CD14-positive monocyte (primary cell): ENCODE data around the gene KCTD13. TPM values are rescaled to one million over a fixed set of nuclear protein-coding genes. Genes with fewer than 3 reads are reported as not detected.

Experiments
- DNase-seq, 3 donors: peaks; one replicate each; pipeline ENCODE4 v3.0.0-alpha.2; 2011 to 2022
- H2AFZ ChIP-seq: 2 replicates; pipeline ENCODE4 v1.6.0; 2012; ENCODE audit warnings: mild to moderate bottlenecking, low read depth, low read length, inconsistent platforms; ENCODE audit not compliant: insufficient read depth, poor library complexity, severe bottlenecking
- H3K27ac ChIP-seq, 2 donors: 1 replicate in 1 of 2; 2 replicates in 1 of 2; pipeline ENCODE4 v1.5.1; 2012 to 2013; ENCODE audit warnings: low read length in 2 of 2, control low read depth in 1 of 2, inconsistent platforms in 1 of 2, low read depth in 1 of 2, mild to moderate bottlenecking in 1 of 2
- H3K27me3 ChIP-seq, 2 donors: one replicate each; pipeline versions ENCODE4 v1.6.0 to v1.6.1; 2011 to 2013; ENCODE audit warnings: low read length in 2 of 2; ENCODE audit not compliant: control insufficient read depth in 2 of 2, insufficient read depth in 2 of 2
- H3K36me3 ChIP-seq, 2 donors: replicated peaks in 1 of 2; 1 replicate in 1 of 2; 2 replicates in 1 of 2; pipeline versions ENCODE4 v1.5.1 to v1.6.1; 2012 to 2013; ENCODE audit warnings: low read length in 2 of 2, control low read depth in 1 of 2, inconsistent platforms in 1 of 2, mild to moderate bottlenecking in 1 of 2; ENCODE audit not compliant: insufficient read depth in 2 of 2, control insufficient read depth in 1 of 2
- H3K4me1 ChIP-seq, 2 donors: 1 replicate in 1 of 2; 2 replicates in 1 of 2; pipeline versions ENCODE4 v1.5.1 to v1.6.1; 2012 to 2013; ENCODE audit warnings: low read length in 2 of 2, control low read depth in 1 of 2, inconsistent platforms in 1 of 2, mild to moderate bottlenecking in 1 of 2, moderate library complexity in 1 of 2; ENCODE audit not compliant: insufficient read depth in 2 of 2, control insufficient read depth in 1 of 2
- H3K4me2 ChIP-seq: replicated peaks from 2 replicates; pipeline ENCODE3; 2012; ENCODE audit warnings: low read length, moderate library complexity, mild to moderate bottlenecking; ENCODE audit not compliant: poor library complexity, severe bottlenecking; ENCODE audit errors: extremely low read depth
- H3K4me3 ChIP-seq, 3 experiments: fragments of 200-600 bp in 1 of 3; sonication (generic) in 1 of 3; replicated peaks in 1 of 3; 1 replicate in 2 of 3; 2 replicates in 1 of 3; pipeline ENCODE4 v1.5.1; 2011 to 2013; ENCODE audit warnings: low read length in 3 of 3, mild to moderate bottlenecking in 3 of 3, control low read depth in 2 of 3, low read depth in 2 of 3, inconsistent platforms in 1 of 3, moderate library complexity in 1 of 3
- H3K79me2 ChIP-seq: 2 replicates; pipeline ENCODE4 v1.6.0; 2012; ENCODE audit warnings: mild to moderate bottlenecking, control low read depth, inconsistent platforms, low read length, moderate library complexity; ENCODE audit not compliant: insufficient read depth
- H3K9ac ChIP-seq: 2 replicates; pipeline ENCODE4 v1.6.0; 2017; ENCODE audit warnings: low read length, mild to moderate bottlenecking; ENCODE audit not compliant: insufficient read depth, poor library complexity, severe bottlenecking
- H3K9me3 ChIP-seq, 2 donors: replicated peaks in 1 of 2; 1 replicate in 1 of 2; 2 replicates in 1 of 2; pipeline versions ENCODE4 v1.5.1 to v1.6.1; 2012 to 2013; ENCODE audit warnings: low read length in 2 of 2, control low read depth in 1 of 2; ENCODE audit not compliant: control insufficient read depth in 1 of 2, insufficient read depth in 1 of 2
- H4K20me1 ChIP-seq: 2 replicates; pipeline ENCODE4 v1.6.0; 2012; ENCODE audit warnings: mild to moderate bottlenecking, low read length, control low read depth, moderate library complexity; ENCODE audit not compliant: insufficient read depth
- H3K27ac Mint-ChIP-seq, 7 donors: one replicate each; pipeline ENCODE4 v1.8.0; 2020; ENCODE audit warnings: mild to moderate bottlenecking in 7 of 7, mixed read lengths in 7 of 7, moderate library complexity in 6 of 7, inconsistent platforms in 2 of 7
- H3K27me3 Mint-ChIP-seq, 3 donors: one replicate each; pipeline ENCODE4 v1.8.0; 2021 to 2022; ENCODE audit warnings: low read depth in 3 of 3, mild to moderate bottlenecking in 3 of 3, mixed read lengths in 3 of 3, moderate library complexity in 3 of 3, inconsistent platforms in 1 of 3
- H3K36me3 Mint-ChIP-seq, 2 donors: one replicate each; pipeline ENCODE4 v1.8.0; 2020; ENCODE audit warnings: mixed read lengths in 2 of 2, inconsistent platforms in 1 of 2, mild to moderate bottlenecking in 1 of 2
- H3K4me1 Mint-ChIP-seq: one replicate; pipeline ENCODE4 v1.8.0; 2020; ENCODE audit warnings: mild to moderate bottlenecking, mixed read lengths
- H3K4me3 Mint-ChIP-seq, 2 donors: one replicate each; pipeline ENCODE4 v1.8.0; 2020; ENCODE audit warnings: mild to moderate bottlenecking in 2 of 2, mixed read lengths in 2 of 2, moderate library complexity in 1 of 2
- H3K9me3 Mint-ChIP-seq, 7 donors: one replicate each; pipeline ENCODE4 v1.8.0; 2020 to 2022; ENCODE audit warnings: mixed read lengths in 7 of 7, mild to moderate bottlenecking in 6 of 7, moderate library complexity in 6 of 7, inconsistent platforms in 2 of 7
- CTCF ChIP-seq: fragments of 200-600 bp; IDR thresholded peaks from one replicate; pipeline ENCODE4 v1.8.0; 2022; ENCODE audit warnings: antibody characterized with exemption, mild to moderate bottlenecking
- WGBS: methylation state at CpG from one replicate; pipeline ENCODE4 v1.1.5; 2013; ENCODE audit warnings: missing lambda C conversion rate; ENCODE audit not compliant: insufficient coverage; 5-methylcytosine and 5-hydroxymethylcytosine counted together
- intact Hi-C, 2 donors: fragments of 100-400 bp; cut with micrococcal nuclease; formaldehyde crosslinking; loops; one replicate each; pipeline versions ENCODE4 v1.15.0 to v1.15.1; 2023
- polyA plus RNA-seq, 3 donors: library from polyadenylated mRNA; depleted of rRNA in 1 of 3; unstranded in 2 of 3; stranded (reverse) in 1 of 3; fragments of 300-500 nt in 2 of 3; fragments of >200 nt in 1 of 3; fragmentation: Illumina TruSeq in 2 of 3; gene quantifications; 1 replicate in 2 of 3; 2 replicates in 1 of 3; pipeline ENCODE4 v1.2.3, GENCODE V29; 2012 to 2021

KCTD13 gene
- polyA plus RNA-seq, 3 donors, result 4.0 to 36.6 (median 4.7) TPM

DNA sequence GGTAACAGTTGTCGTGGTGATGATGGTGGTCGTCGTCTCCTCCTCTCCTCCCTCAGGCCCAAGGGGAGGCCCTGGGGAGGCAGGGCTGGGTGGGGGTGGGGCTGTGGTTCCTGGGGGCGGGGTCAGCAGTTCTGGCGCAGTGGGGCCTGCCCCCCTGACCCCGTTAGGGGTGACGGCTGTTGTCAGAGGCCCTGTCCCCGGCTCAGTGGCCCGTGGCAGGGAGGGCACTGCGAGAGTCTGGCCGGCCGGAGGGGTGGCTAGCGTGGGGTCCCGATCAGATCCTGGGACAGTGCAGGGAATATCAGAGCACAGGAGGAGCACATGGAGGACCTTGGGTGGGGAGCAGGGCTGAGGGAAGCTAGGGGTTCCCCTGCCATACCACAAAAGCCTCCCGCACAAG is 29.2 kb downstream of the KCTD13 start:
- no peaks in the 10 kb centered on the region for H3K36me3 Mint-ChIP-seq
- Histone ChIP-seq H3K9me3 (peaks cover 0 to 4% of the 10 kb centered on the region in 2 donors), H3K27me3 (peaks cover 12 to 38% of the 10 kb centered on the region in 2 donors), H3K9ac (no peak overlapping the region), H2AFZ (no peak overlapping the region), H3K4me2 (no peak overlapping the region), H3K36me3 (no peaks in the 10 kb centered on the region), H4K20me1 (peaks cover 3% of the 10 kb centered on the region), H3K27ac (no peak overlapping the region), H3K4me3 (no peak overlapping the region), H3K4me1 (peaks cover 17 to 25% of the 10 kb centered on the region in 2 donors), H3K79me2 (no peaks in the 10 kb centered on the region)
- peaks cover 27 to 46% (median 35%) of the 10 kb centered on the region in 3 donors for H3K27me3 Mint-ChIP-seq
- 46% methylated on average over 7 of the region's 15 CpGs for WGBS
- peaks cover 0 to 7% (median 2%) of the 10 kb centered on the region in 7 donors for H3K9me3 Mint-ChIP-seq
- no peak for TF ChIP-seq CTCF
- H3K27ac Mint-ChIP-seq, result no peak overlapping the region
- no peak overlapping the region for H3K4me3 Mint-ChIP-seq
- no peak for DNase-seq
- H3K4me1 Mint-ChIP-seq, result peaks cover 17% of the 10 kb centered on the region
- intact Hi-C loops, result no loop called here

DNA sequence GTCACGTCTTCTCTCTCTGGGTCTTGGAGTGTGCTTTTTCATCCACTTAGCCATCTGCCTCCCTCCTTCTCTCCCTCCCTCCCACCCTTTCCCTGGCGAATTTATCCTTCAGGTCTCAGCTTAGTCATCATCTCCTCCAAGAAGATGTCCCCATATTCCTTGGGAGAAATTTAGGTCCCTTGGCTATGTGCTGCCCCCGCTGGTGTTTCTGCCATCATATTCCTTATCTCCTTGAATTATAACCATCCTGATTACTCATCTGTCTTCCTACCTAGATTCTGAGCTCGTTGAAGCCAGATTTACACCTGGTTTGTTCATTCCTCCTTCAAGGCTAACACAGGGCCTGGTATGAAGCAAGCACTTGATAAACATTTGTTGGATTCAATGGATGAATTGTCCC is 31.7 kb downstream of the KCTD13 start:
- TF ChIP-seq CTCF, result no peak

More for the DNA sequence above, 31.7 kb downstream of the KCTD13 start:
- Mint-ChIP-seq H3K4me1 (peaks cover 12% of the 10 kb centered on the region), H3K4me3 (no peak overlapping the region), H3K27ac (no peak overlapping the region), H3K27me3 (peaks cover 23 to 29% (median 26%) of the 10 kb centered on the region in 3 donors), H3K9me3 (peaks cover 0 to 5% (median 2%) of the 10 kb centered on the region in 7 donors), H3K36me3 (no peaks in the 10 kb centered on the region)
- H3K9me3 ChIP-seq, result peaks cover 0 to 4% of the 10 kb centered on the region in 2 donors
- H3K4me1 ChIP-seq, result peaks cover 12 to 20% of the 10 kb centered on the region in 2 donors
- H3K36me3 ChIP-seq, result no peaks in the 10 kb centered on the region
- no peaks in the 10 kb centered on the region for H3K79me2 ChIP-seq
- peaks cover 10 to 22% of the 10 kb centered on the region in 2 donors for H3K27me3 ChIP-seq
- intact Hi-C loops, result no loop called here
- no peak overlapping the region for H3K27ac ChIP-seq
- H3K4me2 ChIP-seq, result no peak overlapping the region
- no peak for DNase-seq
- no peaks in the 10 kb centered on the region for H4K20me1 ChIP-seq
- 95% methylated on average over 3 of the region's 4 CpGs for WGBS
- no peak overlapping the region for H2AFZ ChIP-seq
- H3K9ac ChIP-seq, result no peak overlapping the region
- no peak overlapping the region for H3K4me3 ChIP-seq
